ENCODE results near the gene ANKRD13A. TPM values are rescaled to one million over a fixed set of nuclear protein-coding genes. Genes with fewer than 3 reads are reported as not detected.

The ANKRD13A gene
- total and polyA plus RNA-seq, 2 of the 13 experiments (the other 11 are each of a cell fraction or from before 2014, with no cell fraction given): 34.1 to 41.6 TPM

- TF ChIP-seq E2F1 (CRISPR knock-in tag; IDR thresholded peaks at IDR 0.05): no peak
- no peak for TF ChIP-seq ADNP (CRISPR knock-in tag; IDR thresholded peaks at IDR 0.05)
- no peak for TF ChIP-seq ZSCAN12 (CRISPR knock-in tag; IDR thresholded peaks at IDR 0.05)
- TF ChIP-seq HNF1B (CRISPR knock-in tag; IDR thresholded peaks at IDR 0.05): no peak
- no peak for TF ChIP-seq THAP8 (CRISPR knock-in tag; IDR thresholded peaks at IDR 0.05; ENCODE audit: borderline replicate concordance)
- TF ChIP-seq ZNF552 (CRISPR knock-in tag; IDR thresholded peaks at IDR 0.05; ENCODE audit: borderline replicate concordance): no peak
- TF ChIP-seq ZNF256 (CRISPR knock-in tag; conservative IDR thresholded peaks at IDR 0.05): no peak
- TF ChIP-seq ZNF441 (CRISPR knock-in tag; IDR thresholded peaks at IDR 0.05; ENCODE audit: borderline replicate concordance): no peak
- TF ChIP-seq CREBL2 (CRISPR knock-in tag; IDR thresholded peaks at IDR 0.05; ENCODE audit: borderline replicate concordance): no peak
- no peak for TF ChIP-seq TSC22D2 (CRISPR knock-in tag; IDR thresholded peaks at IDR 0.05; ENCODE audit: borderline replicate concordance)
Observed at GRCh38 chr12:110062241-110062640, 63.0 kb downstream of the ANKRD13A start (continued).

- Histone ChIP-seq H3K4me3 (replicated peaks in 1 of 3; ENCODE audit: insufficient read depth in 1 of 3, low read depth in 2 of 3, low read length in 3 of 3) (no peak overlapping the region), H3K79me2 (ENCODE audit: insufficient read depth, low read length) (no peaks in the 10 kb centered on the region), H3K27me3 (ENCODE audit: control insufficient read depth in 1 of 2, insufficient read depth in 2 of 2, low read length in 2 of 2) (no peaks in the 10 kb centered on the region), H3K9me3 (ENCODE audit: low read length) (no peaks in the 10 kb centered on the region), H3K4me2 (ENCODE audit: low read depth, low read length) (no peak overlapping the region), H2AFZ (ENCODE audit: low read length) (no peak overlapping the region), H3K36me3 (replicated peaks in 1 of 2; ENCODE audit: control insufficient read depth in 1 of 2, insufficient read depth in 2 of 2, low read length in 2 of 2) (no peaks in the 10 kb centered on the region), H3K9ac (ENCODE audit: insufficient read depth, low read depth, low read length) (no peak overlapping the region), H3K27ac (ENCODE audit: extremely low read length, insufficient read depth, low read length) (no peak overlapping the region), H4K20me1 (ENCODE audit: insufficient read depth, low read length) (no peaks in the 10 kb centered on the region), H3K4me1 (ENCODE audit: insufficient read depth, low read length) (peaks cover 14% of the 10 kb centered on the region)
- ChIA-PET CTCF (ENCODE audit: low intra/inter-chr PET ratio, low total read pairs) (no interaction called here), POLR2A (no interaction called here)
- BruUV-seq (replicated peaks): no TSS peak
- WGBS (ENCODE audit: low lambda C conversion rate): 26% methylated on average over 2 of the region's 2 CpGs
- intact Hi-C loops (cut with micrococcal nuclease; ENCODE audit: unreplicated experiment) (no loop called here), in situ Hi-C loops (cut with HindIII; ENCODE audit: extremely low pct_ligation_motif_present, low pct_unique_long_range_greater_than_20kb) (no loop called here)
- ATAC-seq (no peak), FAIRE-seq (no peak), DNase-seq (ENCODE audit: low spot score) (no peak)
- TF ChIP-seq ZFP90 (CRISPR knock-in tag; IDR thresholded peaks at IDR 0.05; ENCODE audit: borderline replicate concordance) (no peak), THAP8 (CRISPR knock-in tag; IDR thresholded peaks at IDR 0.05; ENCODE audit: borderline replicate concordance) (no peak), XRCC5 (optimal IDR thresholded peaks at IDR 0.05; ENCODE audit: low read length) (no peak), ZNF570 (CRISPR knock-in tag; IDR thresholded peaks at IDR 0.05; ENCODE audit: borderline replicate concordance) (no peak), ZNF280D (CRISPR knock-in tag; IDR thresholded peaks at IDR 0.05) (no peak), SAFB2 (CRISPR knock-in tag; IDR thresholded peaks at IDR 0.05; ENCODE audit: borderline replicate concordance, low read depth) (no peak), HMGA1 (CRISPR knock-in tag; conservative IDR thresholded peaks at IDR 0.05) (no peak), ZNF7 (CRISPR knock-in tag; IDR thresholded peaks at IDR 0.05) (no peak)
Observed at GRCh38 chr12:110065540-110065939, 66.3 kb downstream of the ANKRD13A start.

Measured in HepG2 (cell line).